ENCODE data around the gene KAT2B.
"Not testable (repeated sequence)": the region's sequence is repeated elsewhere in the genome, so short reads cannot be mapped to it uniquely, and the experiment has no call there.

KAT2B gene

GRCh38 chr3:20039765-20040547 is at the start of gene KAT2B:
Gene KAT2B (plus strand): TSS chr3:20040446. CDS start chr3:20040478, 32 bp downstream.
- peak; percentile 82 to 88 for DNase-seq

GRCh38 chr3:19994796-19995195 is 45.5 kb upstream of the KAT2B start:
- no peak for DNase-seq

DNA sequence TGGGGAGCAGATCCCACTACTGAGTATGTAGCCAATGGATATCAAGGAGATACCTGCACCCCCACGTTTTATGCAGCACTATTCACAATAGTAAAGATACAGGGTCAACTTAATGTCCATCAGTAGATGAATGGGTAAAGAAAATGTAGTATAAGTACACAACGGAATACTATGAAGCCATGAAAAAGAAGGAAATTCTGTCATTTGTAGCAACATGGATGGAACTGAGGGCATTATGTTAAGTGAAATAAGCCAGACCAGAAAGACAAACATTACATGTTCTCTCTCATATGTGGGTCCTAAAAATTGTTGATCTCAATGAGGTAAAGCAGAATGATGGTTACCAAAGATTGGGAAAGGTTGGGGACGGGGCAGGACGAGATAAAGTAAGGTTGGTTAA is 42.7 kb upstream of the KAT2B start:
- no peak for DNase-seq

- DNase-seq: no peak
These were observed 38.3 kb upstream of the KAT2B start for GRCh38 chr3:20001932-20002331.

DNA sequence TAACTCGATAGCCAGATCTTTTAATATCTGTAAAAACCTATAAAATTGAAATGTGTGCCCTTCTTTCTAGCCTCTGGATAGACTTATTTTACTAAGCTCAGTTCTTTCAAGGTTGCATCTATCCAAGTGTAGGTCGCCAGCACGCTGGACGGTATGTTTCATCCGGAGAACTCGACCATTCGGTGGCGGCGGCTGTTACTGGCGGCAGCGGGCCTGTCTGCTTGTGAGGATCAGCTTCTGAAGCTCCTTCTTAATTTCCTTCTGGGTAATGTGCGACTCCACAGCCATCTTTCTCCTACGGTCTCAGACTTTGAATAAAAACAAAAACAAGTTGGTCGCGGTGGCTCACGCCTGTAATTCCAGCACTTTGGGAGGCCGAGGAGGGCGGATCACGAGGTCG is 32.3 kb upstream of the KAT2B start:
- no peak for DNase-seq

DNA sequence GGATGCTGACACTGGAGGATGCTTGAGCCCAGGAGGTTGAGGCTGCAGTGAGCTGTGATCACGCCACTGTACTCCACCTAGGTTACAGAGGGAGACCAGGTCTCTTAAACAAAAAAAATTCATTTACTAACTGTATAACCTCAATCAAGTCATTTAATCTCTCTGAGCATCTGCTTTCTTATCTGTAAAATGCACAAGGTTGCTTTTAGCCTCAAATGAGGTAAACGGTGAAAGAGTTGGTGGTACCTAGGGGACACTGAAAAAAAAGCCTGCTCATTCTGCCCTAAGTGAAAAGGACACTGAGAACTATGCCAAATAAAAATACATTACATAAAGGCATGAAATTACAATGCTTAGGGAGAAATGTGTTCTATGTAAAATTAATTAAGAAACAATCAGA is 31.6 kb upstream of the KAT2B start:
- DNase-seq: no peak

DNA sequence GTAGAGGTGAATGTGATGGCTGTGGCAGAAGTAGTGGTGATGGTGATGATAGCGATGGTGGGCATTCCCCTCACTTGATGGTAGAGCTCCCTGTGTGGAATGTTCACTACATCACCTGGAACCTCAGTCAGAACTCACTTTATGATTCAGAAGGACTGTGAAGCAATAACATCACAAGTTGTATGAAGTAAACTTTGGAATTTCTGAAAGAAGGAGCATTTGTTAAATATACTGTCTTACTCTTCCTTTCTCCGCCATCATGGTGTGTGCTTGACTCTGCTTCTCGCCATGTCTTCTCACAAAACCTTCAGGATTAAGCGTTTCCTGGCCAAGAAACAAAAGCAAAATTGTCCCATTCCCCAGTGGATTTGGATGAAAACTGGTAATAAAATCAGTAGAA is 28.1 kb upstream of the KAT2B start, which contains the start of gene PP2D1:
TSS of gene PP2D1 (minus strand) at position 101 of the 400 bp plus-strand sequence. CDS start 192 bp downstream, outside the sequence.
- DNase-seq: no peak

DNA sequence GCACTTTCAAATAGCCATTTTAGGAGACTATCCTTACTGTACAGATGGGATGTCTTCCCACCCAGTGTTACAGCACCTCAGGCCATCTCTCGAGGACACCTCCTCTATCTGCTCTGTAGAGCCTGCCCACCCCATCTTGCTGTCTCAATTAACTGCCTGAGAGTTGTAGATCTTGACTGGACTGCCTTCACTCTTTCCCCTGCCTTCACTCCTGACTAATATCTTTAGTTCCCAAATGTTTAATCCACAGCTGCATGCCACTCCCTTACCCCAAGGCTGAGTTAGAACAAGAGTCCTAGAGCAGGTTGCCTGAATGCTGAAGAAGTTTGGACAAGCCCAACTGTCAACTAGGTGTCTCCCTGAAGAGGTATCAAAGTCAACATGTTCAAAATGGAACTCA is 26.9 kb upstream of the KAT2B start:
- no peak for DNase-seq

DNA sequence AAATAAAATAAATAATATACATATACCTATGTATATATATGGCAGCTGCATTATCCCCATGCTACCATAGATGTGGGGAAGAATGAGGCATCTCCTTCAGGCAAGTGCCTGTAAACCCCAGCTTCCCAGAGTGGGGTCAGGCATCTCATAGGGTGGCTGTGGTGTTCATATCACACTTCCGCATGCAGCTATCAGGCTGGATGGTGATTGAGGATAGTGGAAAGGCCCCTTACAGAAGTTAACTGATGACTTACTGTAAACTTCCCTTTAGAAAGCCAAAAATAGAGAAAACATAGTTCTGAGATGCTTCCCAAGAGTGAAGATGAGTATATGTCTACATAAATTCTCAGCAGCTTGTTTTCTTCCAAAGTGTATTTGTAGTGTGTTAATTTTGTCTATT is 24.7 kb upstream of the KAT2B start:
- DNase-seq: no peak

GRCh38 chr3:20016076-20016475 is 24.2 kb upstream of the KAT2B start:
- DNase-seq: not testable (repeated sequence)

DNA sequence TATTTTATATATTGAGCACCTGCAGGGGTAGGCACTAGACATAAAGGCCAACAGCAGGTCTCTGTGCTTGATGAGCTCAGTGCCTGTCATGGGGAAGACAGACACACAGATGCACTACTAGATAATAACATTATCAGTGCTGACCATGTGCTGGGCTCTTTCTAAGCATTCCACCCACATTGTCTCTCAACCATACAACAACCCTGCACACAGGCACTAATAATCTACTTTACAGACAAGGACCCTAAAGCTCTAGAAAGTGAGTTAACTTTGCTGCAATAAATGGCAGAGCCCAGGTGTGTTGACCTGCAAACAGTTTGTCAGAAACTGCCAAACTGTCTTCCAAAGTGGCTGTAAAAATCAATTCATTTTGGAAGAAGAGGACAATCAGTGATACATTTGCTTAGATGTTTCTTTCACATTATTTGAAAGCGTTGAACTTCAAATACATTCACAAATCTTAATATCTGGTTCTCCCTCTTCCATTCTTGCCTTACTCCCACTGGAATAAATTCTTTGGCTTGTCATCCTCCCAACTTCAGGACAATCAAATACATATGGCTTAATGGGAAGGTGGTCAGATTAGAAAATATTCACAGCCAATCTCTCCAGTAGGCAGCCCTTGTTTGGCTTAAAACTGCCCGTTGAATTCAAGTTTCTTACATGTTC is 17.2 kb upstream of the KAT2B start:
- no peak for DNase-seq

DNA sequence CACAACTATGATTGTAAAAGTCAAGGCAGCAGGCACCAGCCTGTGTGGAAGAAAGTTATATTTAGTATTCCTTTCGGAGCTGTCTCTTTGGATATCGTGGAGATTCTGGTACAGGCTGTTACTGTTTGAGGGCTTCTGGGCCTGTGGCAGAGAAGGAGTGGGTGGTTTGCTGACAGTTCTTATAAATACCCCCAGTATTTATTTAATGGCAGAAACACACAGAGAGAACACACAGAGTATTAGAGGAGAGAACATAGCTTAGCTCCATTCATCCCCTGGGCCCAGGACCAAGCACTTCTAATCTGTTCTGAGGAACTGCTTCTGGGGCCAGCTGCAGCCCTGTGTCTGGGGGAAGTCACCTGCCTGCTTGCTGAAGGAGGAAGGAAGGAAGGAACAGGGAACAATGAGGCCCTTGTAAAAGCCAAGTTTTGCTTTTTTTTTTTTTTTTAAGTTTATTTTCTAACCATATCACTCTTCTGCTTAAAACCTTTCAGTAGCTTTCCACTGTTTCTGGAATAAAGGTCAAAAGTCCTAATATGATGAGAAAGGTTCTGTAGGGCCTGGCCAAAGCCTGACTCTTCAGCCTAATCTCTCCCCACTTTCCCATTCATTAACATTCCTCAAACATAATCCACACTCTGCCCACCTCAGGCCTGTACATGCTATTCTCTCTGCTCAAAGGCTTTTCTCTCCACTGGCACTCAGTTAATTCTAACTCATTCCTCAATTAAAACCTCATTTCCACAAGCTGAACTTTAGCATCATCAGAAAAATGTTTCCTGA is 16.4 kb upstream of the KAT2B start:
- peak; percentile 36 to 43 for DNase-seq

- DNase-seq: no peak
These were observed 13.1 kb upstream of the KAT2B start for GRCh38 chr3:20027136-20027535.

DNA sequence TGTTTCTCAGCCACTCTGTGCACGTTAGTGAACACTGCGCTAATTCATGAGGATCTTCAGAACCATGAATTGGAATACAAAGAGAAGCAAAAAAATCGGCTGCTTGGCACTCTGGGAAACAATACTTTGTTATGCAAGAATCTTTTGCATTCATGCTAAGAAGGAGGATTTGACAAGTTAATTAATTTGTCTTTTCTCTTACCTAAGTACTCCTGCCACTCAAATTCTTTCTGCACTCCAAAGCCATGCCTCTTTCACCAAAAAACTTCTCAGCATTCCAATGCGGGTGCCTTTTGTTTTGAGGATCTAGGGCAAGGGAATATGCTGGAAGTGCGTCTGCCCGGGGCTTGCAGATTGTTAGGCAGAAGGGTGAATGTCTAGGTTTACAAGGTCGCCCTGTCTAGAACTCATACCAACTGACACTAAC is 11.3 kb upstream of the KAT2B start:
- DNase-seq: no peak

GRCh38 chr3:20031939-20032338 is 8.3 kb upstream of the KAT2B start:
- not testable (repeated sequence) for DNase-seq

GRCh38 chr3:20035019-20035418 is 5.2 kb upstream of the KAT2B start:
- no peak for DNase-seq

DNA sequence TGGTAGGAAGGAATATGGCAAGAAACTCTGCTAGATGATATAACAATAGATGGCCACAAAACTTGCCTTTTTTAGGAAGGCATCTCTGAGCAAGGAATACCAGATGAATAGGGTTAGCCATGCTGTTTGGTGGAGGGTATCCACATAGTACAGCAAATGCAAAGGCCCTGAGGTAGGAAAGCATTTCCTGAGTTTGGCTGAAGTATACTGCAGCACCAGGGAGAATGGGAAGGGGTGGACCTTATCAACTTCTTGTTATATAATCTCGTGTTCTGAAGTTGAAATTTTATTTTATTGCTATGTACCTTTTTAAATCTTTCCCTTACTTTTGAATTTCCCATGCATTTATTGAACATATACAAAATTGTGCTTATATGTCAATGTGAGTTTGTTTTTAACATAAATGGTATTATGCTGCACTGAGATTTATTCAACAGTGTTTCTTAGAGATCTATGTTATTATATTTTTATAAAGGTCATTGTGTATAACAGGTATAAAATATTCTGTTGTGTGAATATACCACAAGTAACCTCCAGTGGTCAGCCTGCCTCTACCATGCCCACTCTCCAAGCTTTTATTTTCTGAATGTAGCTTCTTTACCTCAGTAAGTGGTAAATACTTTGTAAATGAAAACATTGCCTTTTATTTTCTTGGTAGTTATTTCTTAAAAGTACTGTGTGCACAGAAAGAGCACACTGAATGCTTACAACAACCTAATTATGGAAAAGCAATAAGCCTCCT is 2.8 kb upstream of the KAT2B start:
- DNase-seq: no peak

GRCh38 chr3:20038699-20039465 is 1.4 kb upstream of the KAT2B start:
- no peak for DNase-seq

DNA sequence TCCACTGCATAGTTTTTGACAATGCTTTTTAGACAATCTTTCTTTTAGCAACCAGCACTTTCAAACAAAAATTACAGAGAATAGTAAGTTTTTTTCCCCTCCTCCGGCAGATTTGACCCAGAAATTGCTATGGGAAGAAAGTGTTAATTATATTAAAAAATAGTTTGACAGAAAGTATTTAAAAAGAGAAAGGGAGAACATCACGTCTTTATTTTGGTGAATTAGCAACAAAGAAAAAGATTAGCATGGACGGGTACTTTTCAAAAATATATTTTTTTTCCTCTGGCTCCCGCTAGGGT is 831 bp upstream of the KAT2B start:
- DNase-seq: no peak

- peak; percentile 78 for DNase-seq
These were observed 426 bp downstream of the KAT2B start for GRCh38 chr3:20040548-20041196.

DNA sequence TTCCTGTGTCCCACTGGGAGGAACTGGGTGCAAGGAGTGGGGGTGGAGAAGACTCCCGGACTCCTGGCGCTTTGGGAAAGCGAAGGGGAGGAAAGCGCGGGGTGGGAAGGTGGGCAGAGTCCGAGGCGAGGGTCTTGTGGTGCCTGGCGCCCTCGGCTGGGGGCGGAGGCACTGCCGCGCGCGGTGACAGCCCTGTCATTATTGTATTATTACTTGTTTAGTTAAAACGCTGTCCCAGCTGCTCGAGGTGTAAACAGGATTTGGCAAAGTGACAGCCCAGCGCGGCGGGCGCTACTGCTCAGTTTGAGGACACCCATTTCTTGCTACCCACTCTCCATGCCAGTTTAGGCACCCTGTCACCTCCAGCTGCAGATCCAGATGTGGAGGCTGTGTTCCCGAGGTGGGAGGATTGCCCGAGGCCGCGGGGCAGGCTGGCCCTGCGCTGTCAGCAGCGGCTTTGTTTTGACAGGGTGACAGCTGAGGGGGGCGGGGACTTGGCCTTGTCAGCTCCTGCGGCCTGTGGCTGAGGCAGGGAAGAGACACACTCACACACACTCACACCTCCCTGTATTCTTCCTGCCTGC is 1.0 kb downstream of the KAT2B start:
- DNase-seq: peak; percentile 90 to 96

Measured in hippocampal formation (tissue), 2 donors.